Measurements from ENCODE around the gene ENPP7.

GRCh38 chr17:79775632-79776031 is 44.9 kb downstream of the ENPP7 start:
- no peak for TF ChIP-seq POLR2A (IDR thresholded peaks at IDR 0.05; ENCODE audit: extremely low read depth, insufficient read length)
- TF ChIP-seq CTCF (IDR thresholded peaks at IDR 0.05; ENCODE audit: low read depth, low read length), result no peak
- no peak for TF ChIP-seq MAX (IDR thresholded peaks at IDR 0.05; ENCODE audit: low read depth, low read length)

All from NB4 (cell line).